Mesenteric fat pad (tissue), 1 donor: ENCODE data around the gene MAP4K4. TPM values are rescaled to one million over a fixed set of nuclear protein-coding genes. Genes with fewer than 3 reads are reported as not detected.
"Not testable (repeated sequence)": the region's sequence is repeated elsewhere in the genome, so short reads cannot be mapped to it uniquely, and the experiment has no call there.

Source experiments
- DNase-seq: peaks from one replicate; pipeline ENCODE4 v3.0.0-alpha.2; 2020; ENCODE audit warnings: low spot score
- total RNA-seq: library from RNA; stranded (reverse); fragmentation: NEBNext Ultra II Directional; extraction: Animal tissue kit (Norgen Biotek cat#: 25700); gene quantifications from one replicate; pipeline ENCODE4 v1.2.1, GENCODE V29; 2021
- donor health status: DM: yes; HTN: yes; CAD: no.

The MAP4K4 gene
- total RNA-seq, 1 donor from 2014 or later, result 117 TPM

DNA sequence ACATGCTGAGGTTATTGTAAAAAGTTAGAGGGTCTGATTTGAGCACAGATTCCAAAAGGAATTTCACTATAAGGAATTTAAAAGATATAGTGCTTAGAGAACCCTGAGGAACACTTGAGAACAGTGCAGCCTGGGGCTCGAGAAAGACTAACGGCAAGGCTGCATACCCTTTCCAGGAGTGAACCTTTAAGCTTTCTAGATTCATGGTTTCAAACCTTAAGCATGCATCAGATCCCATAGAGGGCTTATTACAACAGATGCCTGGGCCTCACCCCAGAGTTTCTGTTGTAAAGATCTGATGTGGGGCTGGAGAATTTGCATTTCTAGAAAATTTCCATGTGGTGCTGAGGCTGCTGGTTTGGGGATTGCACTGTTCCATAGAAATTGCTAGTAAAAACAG, 203.7 kb downstream of the MAP4K4 start:
- no peak for DNase-seq

DNA sequence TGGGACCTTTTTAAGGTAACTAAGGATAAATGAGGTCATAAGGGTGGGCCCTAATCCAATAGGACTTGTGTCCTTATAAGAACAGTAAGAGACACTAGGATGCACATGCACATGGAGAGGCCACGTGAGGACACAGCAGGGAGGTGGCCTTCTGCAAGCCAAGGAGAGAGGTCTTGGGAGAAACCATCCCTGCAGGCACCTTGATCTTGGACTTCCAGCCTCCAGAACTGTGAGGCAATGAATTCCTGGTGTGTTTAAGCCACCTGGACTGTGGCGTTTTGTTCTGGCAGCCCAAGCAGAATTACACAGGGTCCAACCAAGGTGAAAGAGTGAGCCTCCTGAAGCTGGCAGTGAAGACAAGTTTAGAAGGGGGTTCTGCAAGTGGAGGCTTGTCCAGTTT, 204.7 kb downstream of the MAP4K4 start:
- DNase-seq, result no peak

GRCh38 chr2:101904916-101905315, 207.4 kb downstream of the MAP4K4 start:
- DNase-seq, result no peak

DNA sequence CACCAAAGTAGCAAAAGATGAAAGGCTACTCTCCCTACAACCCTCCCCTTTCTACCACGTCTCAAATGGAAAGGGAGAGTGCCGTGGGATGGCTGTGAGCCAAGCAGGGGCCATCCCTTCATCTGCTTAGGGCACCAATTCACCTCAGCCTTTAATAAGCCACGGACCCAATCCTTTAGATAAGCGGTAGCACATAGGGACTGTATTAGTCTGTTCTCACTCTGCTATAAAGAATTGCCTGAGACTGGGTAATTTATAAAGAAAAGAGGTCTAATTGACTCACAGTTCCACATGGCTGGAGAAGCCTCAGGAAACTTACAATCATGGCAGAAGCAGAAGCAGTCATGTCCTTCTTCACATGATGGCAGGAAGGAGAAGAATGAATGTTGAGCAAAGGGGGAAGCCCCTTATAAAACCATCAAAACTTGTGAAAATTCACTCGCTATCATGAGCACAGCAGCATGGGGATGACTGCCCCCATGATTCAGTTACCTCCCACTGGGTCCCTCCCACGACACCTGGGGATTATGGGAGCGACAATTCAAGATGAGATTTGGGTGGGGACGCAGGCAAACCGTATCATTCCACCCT, 208.3 kb downstream of the MAP4K4 start:
- DNase-seq, result no peak

- no peak for DNase-seq
Measured at GRCh38 chr2:101909760-101910159, 212.3 kb downstream of the MAP4K4 start.

GRCh38 chr2:101912545-101912944, 215.0 kb downstream of the MAP4K4 start:
- DNase-seq, result no peak

GRCh38 chr2:101921319-101921952, 223.9 kb downstream of the MAP4K4 start:
- no peak for DNase-seq

DNA sequence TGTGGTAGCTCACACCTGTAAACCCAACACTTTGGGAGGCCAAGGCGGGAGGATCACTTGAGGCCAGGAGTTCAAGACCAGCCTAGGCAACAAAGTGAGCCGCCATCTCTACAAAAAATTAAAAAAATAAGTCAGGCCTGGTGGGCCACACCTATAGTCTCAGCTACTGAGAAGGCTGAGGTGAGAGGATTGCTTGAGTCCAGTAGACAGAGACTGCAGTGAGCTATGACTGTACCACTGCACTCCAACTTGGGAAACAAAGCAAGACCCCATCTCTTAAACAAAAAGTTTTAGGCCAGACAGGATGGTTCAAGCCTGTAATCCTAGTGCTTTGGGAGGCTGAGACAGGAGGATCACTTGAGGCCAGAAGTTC, 224.4 kb downstream of the MAP4K4 start:
- no peak for DNase-seq

GRCh38 chr2:101924311-101924710, 226.8 kb downstream of the MAP4K4 start:
- DNase-seq, result not testable (repeated sequence)

DNA sequence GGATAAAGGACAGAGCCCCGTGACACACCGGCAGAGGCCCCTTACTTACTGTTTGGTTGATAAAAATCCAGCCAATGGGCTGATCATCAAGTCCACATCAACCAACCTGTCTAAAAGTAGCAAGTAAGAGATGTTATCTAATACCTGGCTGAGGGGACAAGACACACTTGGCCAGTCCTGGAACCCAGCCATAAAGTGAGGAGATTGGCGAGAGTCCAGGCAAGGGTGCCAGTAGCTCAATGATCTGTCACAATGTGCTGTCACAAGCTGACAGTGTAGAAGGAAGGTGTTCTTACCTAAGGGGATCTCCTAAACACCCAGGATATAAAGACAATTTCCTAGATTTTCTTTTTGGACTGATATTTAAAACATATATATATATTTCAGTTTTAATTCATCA, 232.5 kb downstream of the MAP4K4 start:
- no peak for DNase-seq

DNA sequence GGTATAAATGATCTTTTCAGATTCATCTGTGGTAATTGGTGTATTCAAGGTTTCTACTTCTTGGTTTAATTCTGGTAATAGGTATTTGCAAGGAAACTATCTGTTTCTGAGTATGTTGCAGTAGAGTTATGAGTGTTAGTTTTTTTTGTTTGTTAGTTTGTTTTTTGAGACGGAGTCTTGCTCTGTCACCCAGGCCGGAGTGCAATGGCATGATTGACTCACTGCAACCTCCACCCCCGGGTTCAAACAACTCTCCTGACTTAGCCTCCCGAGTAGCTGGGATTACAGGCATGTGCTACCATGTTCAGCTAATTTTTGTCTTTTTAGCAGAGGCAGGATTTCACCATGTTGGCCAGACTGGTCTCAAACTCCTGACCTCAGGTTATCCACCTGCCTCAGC, 233.3 kb downstream of the MAP4K4 start:
- DNase-seq, result no peak

DNA sequence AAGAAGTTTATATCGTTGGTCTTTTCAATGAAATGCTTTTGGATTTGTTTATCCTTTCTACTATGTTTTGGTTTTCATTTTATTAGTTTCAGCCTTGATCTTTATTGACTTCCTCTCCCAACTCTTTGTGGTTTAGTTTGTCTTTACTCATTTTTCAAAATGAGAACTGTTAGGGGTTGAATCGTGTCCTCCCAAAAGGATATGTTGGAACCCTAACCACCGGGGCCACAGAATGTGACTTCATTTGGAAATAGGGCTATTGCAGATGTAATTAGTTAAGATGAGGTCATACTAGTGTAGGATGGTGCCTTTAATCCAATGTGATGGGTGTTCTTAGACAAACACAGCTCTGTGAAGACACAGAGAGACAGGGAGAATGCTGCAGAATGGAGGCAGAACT, 233.9 kb downstream of the MAP4K4 start:
- no peak for DNase-seq

GRCh38 chr2:101935764-101936163, 238.3 kb downstream of the MAP4K4 start:
- DNase-seq, result peak; percentile 57

GRCh38 chr2:101942851-101943250, 245.3 kb downstream of the MAP4K4 start:
- no peak for DNase-seq

Other genes starting within 250 kb of the MAP4K4 start
- gene RFX8, start 222.6 kb upstream of the MAP4K4 start, total RNA-seq, result 0.16 TPM